Measurements from ENCODE around the gene USP51.
"Not testable (repeated sequence)": the region's sequence is repeated elsewhere in the genome, so short reads cannot be mapped to it uniquely, and the experiment has no call there.

The USP51 gene

GRCh38 chrX:55489314-55490009, at the start of gene USP51:
USP51 (minus strand) TSS chrX:55489848; CDS start chrX:55488939, 909 bp downstream.
- peak; percentile 13 for DNase-seq

- no peak for DNase-seq
These were observed 34.8 kb upstream of the USP51 start for GRCh38 chrX:55524487-55524886.

GRCh38 chrX:55523356-55523755, 33.7 kb upstream of the USP51 start:
- no peak for DNase-seq

GRCh38 chrX:55522596-55523276, 33.1 kb upstream of the USP51 start:
- DNase-seq = no peak

GRCh38 chrX:55521687-55522086, 32.0 kb upstream of the USP51 start:
- no peak for DNase-seq

GRCh38 chrX:55516794-55517481, 27.3 kb upstream of the USP51 start:
- DNase-seq = not testable (repeated sequence)

GRCh38 chrX:55513045-55513737, 23.5 kb upstream of the USP51 start:
- DNase-seq = not testable (repeated sequence)

GRCh38 chrX:55508410-55509152, 18.9 kb upstream of the USP51 start:
- not testable (repeated sequence) for DNase-seq

GRCh38 chrX:55507699-55508098, 18.1 kb upstream of the USP51 start:
- DNase-seq = not testable (repeated sequence)

GRCh38 chrX:55507010-55507409, 17.4 kb upstream of the USP51 start:
- not testable (repeated sequence) for DNase-seq

GRCh38 chrX:55490974-55491373, 1.3 kb upstream of the USP51 start:
- DNase-seq = no peak

GRCh38 chrX:55490121-55490520, 473 bp upstream of the USP51 start:
- no peak for DNase-seq

GRCh38 chrX:55488593-55489313, 895 bp downstream of the USP51 start:
- DNase-seq = peak; percentile 60

GRCh38 chrX:55488006-55488592, 1.5 kb downstream of the USP51 start:
- no peak for DNase-seq

- DNase-seq = no peak
These were observed 2.5 kb downstream of the USP51 start for GRCh38 chrX:55487143-55487542.

GRCh38 chrX:55486736-55487135, 2.9 kb downstream of the USP51 start:
- DNase-seq = no peak

GRCh38 chrX:55484948-55485347, 4.7 kb downstream of the USP51 start:
- no peak for DNase-seq

GRCh38 chrX:55480390-55481062, 9.1 kb downstream of the USP51 start:
- DNase-seq = no peak

- not testable (repeated sequence) for DNase-seq
These were observed 9.7 kb downstream of the USP51 start for GRCh38 chrX:55479956-55480355.

- not testable (repeated sequence) for DNase-seq
These were observed 23.9 kb downstream of the USP51 start for GRCh38 chrX:55465791-55466190.

- not testable (repeated sequence) for DNase-seq
These were observed 24.5 kb downstream of the USP51 start for GRCh38 chrX:55465108-55465507.

Measured in activated effector memory CD4-positive, alpha-beta T cell treated with Interleukin-2 at 50 U/mL for 16 hours (primary cell).